Kidney (tissue), 14 donors: ENCODE results near the gene BIRC6. TPM values are rescaled to one million over a fixed set of nuclear protein-coding genes. Genes with fewer than 3 reads are reported as not detected.

Experiments
- DNase-seq, 5 donors: peaks; one replicate each; pipeline ENCODE4 v3.0.0-alpha.2; 2013 to 2020
- FAIRE-seq: peaks from 2 replicates; lab custom pipeline; 2012; peaks lifted over from hg19 to GRCh38; lab: Jason Lieb, UNC
- H3K27ac ChIP-seq, 2 donors: one replicate each; pipeline ENCODE4 v1.7.0; 2013; ENCODE audit warnings: low read depth in 2 of 2, low read length in 2 of 2, inconsistent platforms in 1 of 2
- H3K27me3 ChIP-seq: one replicate; pipeline ENCODE4 v1.7.1; 2013; ENCODE audit warnings: low read length, inconsistent platforms; ENCODE audit not compliant: control insufficient read depth, insufficient read depth
- H3K36me3 ChIP-seq, 3 donors: one replicate each; pipeline versions ENCODE4 v1.7.0 to v1.7.1; 2013; ENCODE audit warnings: low read length in 3 of 3, control low read depth in 1 of 3, inconsistent platforms in 1 of 3; ENCODE audit not compliant: insufficient read depth in 3 of 3, control insufficient read depth in 2 of 3
- H3K4me1 ChIP-seq, 3 donors: one replicate each; pipeline versions ENCODE4 v1.7.0 to v1.7.1; 2013; ENCODE audit warnings: low read length in 3 of 3, inconsistent platforms in 1 of 3, low read depth in 1 of 3; ENCODE audit not compliant: control insufficient read depth in 2 of 3, insufficient read depth in 2 of 3
- H3K4me3 ChIP-seq, 3 donors: one replicate each; pipeline versions ENCODE4 v1.7.0 to v1.8.1; 2013; ENCODE audit warnings: low read length in 3 of 3, control low read depth in 1 of 3, inconsistent platforms in 1 of 3
- H3K9ac ChIP-seq, 3 donors: one replicate each; pipeline versions ENCODE4 v1.7.0 to v1.7.1; 2013; ENCODE audit warnings: low read length in 3 of 3, control low read depth in 1 of 3, inconsistent platforms in 1 of 3
- H3K9me3 ChIP-seq, 3 donors: one replicate each; pipeline versions ENCODE4 v1.7.0 to v1.7.1; 2013; ENCODE audit warnings: low read length in 3 of 3, control low read depth in 1 of 3, inconsistent platforms in 1 of 3; ENCODE audit not compliant: control insufficient read depth in 2 of 3, insufficient read depth in 1 of 3
- intact Hi-C: fragments of 100-400 bp; cut with DNase I; formaldehyde crosslinking; loops from one replicate; pipeline ENCODE4 v1.11.1; 2022
- polyA plus RNA-seq: library from polyadenylated mRNA; stranded (reverse); fragments of 350-450 nt; fragmentation: Illumina TruSeq; extraction: RNeasy Lipid Tissue Mini Kit (QIAGEN cat#74804); gene quantifications from one replicate; pipeline ENCODE4 v1.2.3, GENCODE V29; 2014; ENCODE audit warnings: low read depth, low replicate concordance; ENCODE audit not compliant: insufficient read depth
- total RNA-seq: library from RNA; stranded (reverse); fragmentation: NEBNext Ultra II Directional; extraction: Animal tissue kit (Norgen Biotek cat#: 25700); gene quantifications from one replicate; pipeline ENCODE4 v1.2.1, GENCODE V29; 2021
- TF ChIP-seq, protein P1 (sequence below): IDR thresholded peaks from 3 replicates; pipeline ENCODE4 v1.5.1; 2012; ENCODE audit warnings: mild to moderate bottlenecking, moderate library complexity, borderline replicate concordance; ENCODE audit not compliant: insufficient read depth; ENCODE audit errors: extremely low read depth
- donor health status: control.
- donor health status: control.
- donor health status: control.
- donor health status: control.
- donor health status: control.
- donor health status: DM: yes; HTN: yes; CAD: no.
- donor health status: Normal renal cell carcinoma (clear cell type).

The BIRC6 gene
- total and polyA plus RNA-seq, 2 donors from 2014 or later: 12.8 to 113 TPM

DNA sequence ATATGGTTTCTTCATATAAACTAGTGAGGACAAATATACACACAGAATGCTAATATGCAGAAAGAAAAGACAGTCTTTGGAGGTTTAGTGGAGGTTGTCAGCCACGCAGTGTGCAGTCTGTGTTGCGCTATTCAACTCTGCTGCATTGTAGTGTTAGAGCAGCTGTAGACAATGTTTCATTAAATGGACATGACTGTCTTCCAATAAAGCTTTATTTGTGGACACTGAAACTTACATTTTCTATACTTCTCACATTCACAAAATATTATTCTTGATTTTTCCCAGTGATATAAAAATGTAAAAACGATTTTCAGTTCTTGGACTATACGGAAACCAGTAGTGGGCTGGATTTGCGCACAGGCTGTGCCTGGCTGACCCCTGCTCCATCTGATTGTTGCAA, 284.4 kb downstream of the BIRC6 start:
- no peak overlapping the region for H3K27ac ChIP-seq
- TF ChIP-seq, protein P1, sequence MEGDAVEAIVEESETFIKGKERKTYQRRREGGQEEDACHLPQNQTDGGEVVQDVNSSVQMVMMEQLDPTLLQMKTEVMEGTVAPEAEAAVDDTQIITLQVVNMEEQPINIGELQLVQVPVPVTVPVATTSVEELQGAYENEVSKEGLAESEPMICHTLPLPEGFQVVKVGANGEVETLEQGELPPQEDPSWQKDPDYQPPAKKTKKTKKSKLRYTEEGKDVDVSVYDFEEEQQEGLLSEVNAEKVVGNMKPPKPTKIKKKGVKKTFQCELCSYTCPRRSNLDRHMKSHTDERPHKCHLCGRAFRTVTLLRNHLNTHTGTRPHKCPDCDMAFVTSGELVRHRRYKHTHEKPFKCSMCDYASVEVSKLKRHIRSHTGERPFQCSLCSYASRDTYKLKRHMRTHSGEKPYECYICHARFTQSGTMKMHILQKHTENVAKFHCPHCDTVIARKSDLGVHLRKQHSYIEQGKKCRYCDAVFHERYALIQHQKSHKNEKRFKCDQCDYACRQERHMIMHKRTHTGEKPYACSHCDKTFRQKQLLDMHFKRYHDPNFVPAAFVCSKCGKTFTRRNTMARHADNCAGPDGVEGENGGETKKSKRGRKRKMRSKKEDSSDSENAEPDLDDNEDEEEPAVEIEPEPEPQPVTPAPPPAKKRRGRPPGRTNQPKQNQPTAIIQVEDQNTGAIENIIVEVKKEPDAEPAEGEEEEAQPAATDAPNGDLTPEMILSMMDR: no peak
- H3K9me3 ChIP-seq: no peaks in the 10 kb centered on the region
- H3K9ac ChIP-seq: no peak overlapping the region
- H3K27me3 ChIP-seq: no peaks in the 10 kb centered on the region
- FAIRE-seq: no peak
- H3K4me3 ChIP-seq: no peak overlapping the region
- no peak for DNase-seq
- intact Hi-C loops: no loop called here
- no peaks in the 10 kb centered on the region for H3K4me1 ChIP-seq
- peaks cover 3 to 13% (median 4%) of the 10 kb centered on the region in 3 donors for H3K36me3 ChIP-seq

DNA sequence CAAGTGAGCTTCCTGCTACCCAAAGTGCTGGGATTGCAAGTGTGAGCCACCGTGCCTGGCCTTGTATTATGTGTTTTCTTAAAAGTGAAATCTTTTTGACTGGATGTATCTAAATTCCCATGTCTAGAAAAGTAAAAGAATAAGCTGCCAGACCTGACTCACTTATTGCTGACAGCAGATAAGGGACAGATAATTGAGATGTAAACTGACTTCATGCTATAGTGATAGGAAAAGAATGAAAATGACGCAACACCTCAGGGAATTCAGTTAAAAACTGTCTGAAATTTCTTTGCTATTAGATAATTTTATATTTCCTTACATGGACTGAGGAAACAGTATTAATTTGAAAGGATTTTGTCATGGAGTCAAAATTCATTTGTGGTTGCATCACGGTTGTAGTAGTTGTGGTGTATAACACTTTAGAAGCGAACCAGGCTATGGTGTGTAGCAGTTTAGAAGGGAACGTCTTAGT, 290.4 kb downstream of the BIRC6 start:
- no peaks in the 10 kb centered on the region for H3K9me3 ChIP-seq
- intact Hi-C loops: no loop called here
- FAIRE-seq (no peak), DNase-seq (no peak)
- TF ChIP-seq, protein P1: no peak
- H3K27me3 ChIP-seq: no peaks in the 10 kb centered on the region
- no peak overlapping the region for H3K27ac ChIP-seq
- peaks cover 4 to 8% (median 7%) of the 10 kb centered on the region in 3 donors for H3K36me3 ChIP-seq
- H3K4me1 ChIP-seq: no peaks in the 10 kb centered on the region
- H3K4me3 ChIP-seq: no peak overlapping the region
- no peak overlapping the region for H3K9ac ChIP-seq

DNA sequence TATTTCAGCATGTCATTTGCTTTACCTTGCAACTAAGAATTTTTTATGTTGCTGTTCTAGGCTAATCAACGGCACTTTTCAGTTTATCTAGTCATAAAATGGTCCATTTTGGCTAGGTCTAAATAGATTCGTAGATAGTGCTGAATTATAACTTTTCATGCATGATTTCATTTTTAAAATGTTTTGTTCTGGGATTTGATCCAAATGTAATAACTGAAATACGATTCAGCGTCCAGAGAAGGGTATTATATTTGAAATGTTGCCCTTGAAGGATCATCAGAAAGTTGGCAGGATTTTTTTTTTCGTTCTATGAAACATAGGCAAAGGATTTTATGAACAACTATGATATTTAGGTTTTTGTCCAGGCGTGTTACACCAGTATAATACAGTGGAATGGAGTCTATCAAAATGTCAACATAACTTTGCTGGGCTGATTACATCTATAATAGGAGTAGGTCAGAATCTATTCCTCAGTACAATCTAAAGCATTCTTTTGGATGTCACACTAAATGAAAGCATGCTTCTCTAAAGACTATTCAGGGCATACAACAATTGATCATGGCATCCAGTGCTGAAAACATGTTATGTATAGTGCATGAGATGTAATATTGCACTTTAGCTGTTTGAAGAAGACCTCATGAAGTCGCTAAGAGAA, 295.9 kb downstream of the BIRC6 start:
- Histone ChIP-seq H3K27me3 (no peaks in the 10 kb centered on the region), H3K9me3 (no peaks in the 10 kb centered on the region), H3K4me1 (no peaks in the 10 kb centered on the region), H3K9ac (no peak overlapping the region), H3K4me3 (no peak overlapping the region), H3K36me3 (peaks cover 4% of the 10 kb centered on the region in 3 donors), H3K27ac (no peak overlapping the region)
- FAIRE-seq: no peak
- no peak for DNase-seq
- intact Hi-C loops: no loop called here
- TF ChIP-seq, protein P1: no peak
